GM21723 (cell line): ENCODE measurements around the gene KDM4B.
"Not testable (repeated sequence)": the region's sequence is repeated elsewhere in the genome, so short reads cannot be mapped to it uniquely, and the experiment has no call there.

Experiments
- ATAC-seq: cut with Tn5 transposase; IDR thresholded peaks from one replicate; pipeline ENCODE4 v1.9.1; 2021; ENCODE audit warnings: mild to moderate bottlenecking, moderate library complexity; ENCODE audit not compliant: unreplicated experiment

KDM4B gene

GRCh38 chr19:4967738-4968461, 1.0 kb upstream of the KDM4B start:
- ATAC-seq, result no peak

GRCh38 chr19:4969292-4969771, 419 bp downstream of the KDM4B start:
- no peak for ATAC-seq

GRCh38 chr19:4969772-4970531, 1.0 kb downstream of the KDM4B start:
- ATAC-seq, result no peak

- no peak for ATAC-seq
Observed at GRCh38 chr19:4970558-4971423, 1.9 kb downstream of the KDM4B start.

- ATAC-seq, result no peak
Observed at GRCh38 chr19:4971424-4971793, 2.5 kb downstream of the KDM4B start.

GRCh38 chr19:4971816-4972495, 3.0 kb downstream of the KDM4B start:
- no peak for ATAC-seq

GRCh38 chr19:4972509-4973230, 3.8 kb downstream of the KDM4B start:
- ATAC-seq, result no peak

GRCh38 chr19:4974880-4975469, 6.1 kb downstream of the KDM4B start:
- ATAC-seq, result no peak

GRCh38 chr19:4975601-4976000, 6.7 kb downstream of the KDM4B start:
- not testable (repeated sequence) for ATAC-seq

GRCh38 chr19:4976401-4977298, 7.7 kb downstream of the KDM4B start:
- no peak for ATAC-seq

- ATAC-seq, result no peak
Observed at GRCh38 chr19:4977299-4978174, 8.6 kb downstream of the KDM4B start.

- no peak for ATAC-seq
Observed at GRCh38 chr19:4979211-4979807, 10.4 kb downstream of the KDM4B start.

GRCh38 chr19:4980067-4980466, 11.2 kb downstream of the KDM4B start:
- ATAC-seq, result no peak

GRCh38 chr19:4980838-4981680, 12.1 kb downstream of the KDM4B start:
- no peak for ATAC-seq

- ATAC-seq, result no peak
Observed at GRCh38 chr19:4981681-4981958, 12.7 kb downstream of the KDM4B start.

GRCh38 chr19:4983346-4984105, 14.6 kb downstream of the KDM4B start:
- ATAC-seq, result no peak
